Hair follicle dermal papilla cell (primary cell): ENCODE measurements around the gene ERP44. TPM values are rescaled to one million over a fixed set of nuclear protein-coding genes. Genes with fewer than 3 reads are reported as not detected.

Source experiments
- small RNA-seq: library from RNA; depleted of rRNA; stranded (forward); fragments of <200 nt; gene quantifications from one replicate; pipeline ENCODE3, GENCODE V24; 2012
- total RNA-seq: library from RNA; depleted of rRNA; stranded (reverse); fragments of >200 nt; gene quantifications from 2 replicates; pipeline ENCODE4 v1.2.3, GENCODE V29; 2012

The ERP44 gene
- total RNA-seq: 12.6 and 12.8 TPM in 2 replicates

GRCh38 chr9:100098887-100099721 is at the start of gene ERP44, which contains the start of gene INVS:
TSS of gene ERP44 (minus strand) at chr9:100099000. CDS start at chr9:100098840, 160 bp downstream.
TSS of gene INVS (plus strand) at chr9:100099243. CDS start at chr9:100104522, 5,279 bp downstream.

Small RNAs within 50 kb of the gene (small RNA-seq; reads per million reads assigned to genes)
- gene RN7SL75P: not detected

Other genes with a start within 250 kb of the ERP44 start
- 20.5 and 26.3 TPM in 2 replicates for gene STX17, start 192.3 kb downstream of the ERP44 start, total RNA-seq
- gene INVS, start 243 bp upstream of the ERP44 start, total RNA-seq: 31.6 and 35.7 TPM in 2 replicates